HG03571 (cell line): Measurements from ENCODE around the gene RAI1.
"Not testable (repeated sequence)": the region's sequence is repeated elsewhere in the genome, so short reads cannot be mapped to it uniquely, and the experiment has no call there.

Experiments
- ATAC-seq: cut with Tn5 transposase; IDR thresholded peaks from one replicate; pipeline ENCODE4 v1.9.1; 2021; ENCODE audit not compliant: unreplicated experiment

RAI1 gene

GRCh38 chr17:17795296-17795695, 114.0 kb downstream of the RAI1 start:
- ATAC-seq = no peak

GRCh38 chr17:17795946-17796786, 114.9 kb downstream of the RAI1 start:
- no peak for ATAC-seq

- ATAC-seq = no peak
Measured at GRCh38 chr17:17796787-17797061, 115.5 kb downstream of the RAI1 start.

DNA sequence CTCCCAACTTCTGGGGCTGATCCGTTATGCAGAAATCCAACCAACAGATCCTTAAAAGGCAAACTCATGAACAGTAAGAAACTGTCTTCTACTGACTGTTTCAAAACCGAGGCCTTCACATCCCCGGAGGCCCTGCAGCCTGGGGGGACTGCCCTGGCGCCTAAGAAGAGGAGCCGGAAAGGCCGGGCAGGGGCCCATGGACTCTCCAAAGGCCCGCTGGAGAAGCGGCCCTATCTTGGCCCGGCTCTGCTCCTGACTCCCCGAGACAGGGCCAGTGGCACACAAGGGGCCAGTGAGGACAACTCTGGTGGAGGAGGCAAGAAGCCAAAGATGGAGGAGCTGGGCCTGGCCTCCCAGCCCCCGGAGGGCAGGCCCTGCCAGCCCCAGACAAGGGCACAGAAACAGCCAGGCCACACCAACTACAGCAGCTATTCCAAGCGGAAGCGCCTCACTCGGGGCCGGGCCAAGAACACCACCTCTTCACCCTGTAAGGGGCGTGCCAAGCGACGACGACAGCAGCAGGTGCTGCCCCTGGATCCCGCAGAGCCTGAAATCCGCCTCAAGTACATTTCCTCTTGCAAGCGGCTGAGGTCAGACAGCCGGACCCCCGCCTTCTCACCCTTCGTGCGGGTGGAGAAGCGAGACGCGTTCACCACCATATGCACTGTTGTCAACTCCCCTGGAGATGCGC, 116.0 kb downstream of the RAI1 start:
- ATAC-seq = no peak

DNA sequence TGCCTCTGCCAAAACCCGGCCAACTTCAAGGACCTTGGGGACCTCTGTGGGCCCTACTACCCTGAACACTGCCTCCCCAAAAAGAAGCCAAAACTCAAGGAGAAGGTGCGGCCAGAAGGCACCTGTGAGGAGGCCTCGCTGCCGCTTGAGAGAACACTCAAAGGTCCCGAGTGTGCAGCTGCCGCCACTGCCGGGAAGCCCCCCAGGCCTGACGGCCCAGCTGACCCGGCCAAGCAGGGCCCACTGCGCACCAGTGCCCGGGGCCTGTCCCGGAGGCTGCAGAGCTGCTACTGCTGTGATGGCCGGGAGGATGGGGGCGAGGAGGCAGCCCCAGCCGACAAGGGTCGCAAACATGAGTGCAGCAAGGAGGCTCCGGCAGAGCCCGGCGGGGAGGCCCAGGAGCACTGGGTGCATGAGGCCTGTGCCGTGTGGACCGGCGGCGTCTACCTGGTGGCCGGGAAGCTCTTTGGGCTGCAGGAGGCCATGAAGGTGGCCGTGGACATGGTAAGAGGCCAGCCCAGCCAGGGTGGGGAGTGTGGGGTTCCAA, 116.8 kb downstream of the RAI1 start:
- no peak for ATAC-seq

GRCh38 chr17:17798573-17799255, 117.5 kb downstream of the RAI1 start:
- ATAC-seq = no peak

GRCh38 chr17:17800504-17801021, 119.3 kb downstream of the RAI1 start:
- ATAC-seq = no peak

DNA sequence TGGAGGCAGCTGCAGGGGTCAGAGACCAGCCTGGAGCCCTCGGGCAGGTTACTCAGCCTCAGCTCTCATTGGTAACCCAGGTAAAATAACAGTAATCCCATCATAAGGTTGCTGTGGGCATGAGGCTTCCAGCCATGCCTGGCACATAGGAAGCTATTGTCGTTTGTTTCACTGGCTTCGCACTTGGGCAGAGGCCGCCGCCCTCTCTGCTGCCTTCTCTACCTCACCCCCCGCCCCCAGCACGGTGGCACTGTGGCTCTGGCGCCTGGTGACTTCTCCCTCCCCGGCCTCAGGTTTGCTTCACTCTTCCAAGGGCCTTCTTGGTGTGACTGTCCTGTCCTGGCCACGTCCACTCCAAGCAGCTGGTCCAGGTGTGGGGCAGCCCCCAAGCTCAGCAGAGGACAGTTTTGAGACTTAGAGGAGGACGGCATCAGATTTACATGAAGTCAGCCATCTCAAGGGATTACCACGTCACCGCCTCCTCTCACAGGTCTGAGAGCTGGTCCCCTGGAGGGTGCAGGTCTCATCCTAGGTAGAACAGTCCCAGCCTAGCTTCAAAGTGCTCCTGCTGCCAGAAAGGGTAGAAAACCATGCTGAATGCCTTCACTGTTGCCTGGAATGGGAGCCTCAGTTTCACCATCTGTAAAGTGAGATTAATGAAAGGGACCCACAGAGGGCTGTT, 120.7 kb downstream of the RAI1 start:
- no peak for ATAC-seq

DNA sequence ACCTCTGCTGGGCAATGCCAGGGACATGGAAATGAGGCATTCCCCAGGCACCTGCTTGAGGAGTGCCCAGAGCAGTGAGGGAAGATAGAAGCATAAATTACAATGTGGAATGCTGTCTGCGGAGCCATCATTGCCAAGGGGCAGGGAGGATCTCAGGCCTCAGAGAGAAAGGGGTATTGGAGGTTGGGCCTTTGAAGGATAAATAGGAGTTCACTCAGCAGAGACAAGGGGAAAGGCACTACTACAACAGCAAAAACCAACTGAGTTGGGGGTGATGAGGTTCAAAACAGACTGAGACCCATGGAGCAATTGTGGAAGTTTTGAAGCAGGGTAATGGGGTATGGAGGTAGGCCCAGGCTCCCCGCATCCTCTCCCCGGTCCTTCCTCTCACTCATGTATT, 122.7 kb downstream of the RAI1 start:
- no peak for ATAC-seq

DNA sequence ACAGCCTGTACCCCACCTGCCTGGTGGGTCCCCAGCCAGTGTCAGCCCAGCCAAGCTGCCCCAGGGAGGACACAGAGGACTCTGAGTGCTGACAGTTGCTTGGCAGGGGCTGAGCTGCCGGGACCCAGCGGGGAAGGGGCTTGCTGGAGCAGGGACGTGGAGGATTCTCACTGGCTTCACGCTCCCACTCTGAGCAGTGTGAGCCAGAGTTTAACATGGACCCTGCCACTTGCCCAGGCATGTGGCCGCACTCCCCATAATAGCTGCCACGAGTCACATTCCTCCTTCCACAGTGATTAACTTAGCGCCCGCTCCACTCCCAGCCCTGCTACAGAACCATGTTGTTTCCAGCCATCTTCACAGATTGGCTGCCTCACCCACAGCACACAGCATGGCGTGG, 124.3 kb downstream of the RAI1 start:
- ATAC-seq = no peak

DNA sequence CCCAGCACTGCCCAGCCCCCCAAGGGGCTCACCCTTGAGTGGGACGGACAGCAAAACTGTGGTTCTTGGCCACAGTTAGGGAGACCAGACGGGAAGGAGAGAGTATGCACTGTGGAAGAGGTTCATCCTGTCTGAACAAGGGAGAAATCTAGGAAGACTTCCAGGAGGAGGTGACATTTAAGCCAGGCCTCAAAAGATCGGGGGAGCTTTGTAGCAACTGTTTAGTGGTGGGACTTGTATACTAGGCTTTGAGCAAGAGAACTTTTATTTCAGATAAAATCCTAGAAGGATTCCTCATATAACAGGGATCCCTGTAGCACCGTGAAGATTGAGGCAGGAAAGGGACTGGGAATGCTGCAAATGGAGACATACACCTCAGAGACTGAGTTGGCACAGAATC, 124.8 kb downstream of the RAI1 start:
- no peak for ATAC-seq

DNA sequence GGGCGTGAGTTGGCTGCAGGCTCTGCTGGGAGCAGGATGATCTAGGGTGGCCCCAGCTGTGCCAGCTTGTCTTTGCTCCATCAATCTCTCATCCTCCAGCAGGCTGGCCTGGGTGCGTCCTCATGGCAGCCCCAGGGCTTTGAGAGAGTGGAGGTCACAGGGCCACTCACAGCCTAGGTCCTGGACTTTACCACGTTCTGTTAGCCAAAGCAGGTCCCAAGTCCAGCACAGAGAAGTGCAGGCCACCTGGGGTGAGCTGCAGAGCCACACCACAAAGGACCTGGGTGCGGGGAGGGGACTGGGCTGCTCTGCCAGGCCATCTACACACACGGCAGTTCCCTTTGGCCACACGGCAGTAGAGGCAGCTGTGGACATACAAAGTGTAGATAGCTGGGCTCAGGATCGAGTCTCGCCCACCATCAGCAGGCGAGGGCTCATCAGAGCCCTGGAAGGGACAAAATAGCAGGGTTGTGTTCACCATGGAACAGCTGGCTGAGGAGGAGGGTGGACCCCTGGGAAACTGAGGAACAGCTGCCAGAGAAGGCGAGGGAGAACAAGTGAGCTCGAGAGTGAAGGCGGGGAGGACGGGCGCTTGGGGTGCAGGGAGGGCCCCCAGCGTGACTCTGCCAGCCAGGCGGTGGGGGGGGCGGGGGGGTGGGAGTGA, 125.5 kb downstream of the RAI1 start:
- ATAC-seq = no peak

DNA sequence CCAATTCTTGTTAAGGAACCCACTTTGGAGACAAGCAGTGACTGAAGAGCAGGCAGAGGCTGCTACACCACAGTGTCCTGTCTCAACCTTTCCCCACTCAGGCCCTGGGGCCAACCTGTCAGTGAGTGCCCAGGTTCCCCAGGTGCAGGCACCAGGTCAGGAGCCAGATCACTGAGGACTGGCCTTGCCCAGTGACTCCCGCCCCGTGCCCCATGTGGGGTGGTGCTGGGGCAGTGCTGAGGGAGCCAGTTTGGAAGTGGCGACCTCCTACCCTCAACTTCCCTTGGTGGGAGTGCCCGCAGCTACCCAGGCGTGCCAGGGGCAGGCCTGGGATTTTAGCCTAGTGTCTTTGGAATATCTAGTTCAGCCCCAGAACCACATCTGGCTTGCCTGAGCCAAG, 126.2 kb downstream of the RAI1 start:
- no peak for ATAC-seq

DNA sequence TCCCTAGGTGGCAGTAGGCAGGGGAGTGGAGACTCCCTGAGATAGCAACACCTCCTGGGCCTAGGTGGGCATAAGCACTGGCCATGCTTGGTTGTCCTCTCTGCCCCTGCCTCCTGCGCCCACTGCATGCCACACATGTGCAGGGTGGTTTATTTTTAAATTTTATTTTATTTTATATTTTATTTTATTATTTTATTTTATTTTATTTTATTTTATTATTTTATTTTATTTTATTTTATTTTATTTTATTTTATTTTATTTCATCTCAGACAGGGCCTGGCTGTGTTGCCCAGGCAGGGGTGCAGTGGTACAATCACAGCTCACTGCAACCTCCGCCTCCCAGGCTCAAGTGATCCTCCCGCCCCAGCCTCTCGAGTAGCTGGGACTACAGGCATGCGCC, 126.9 kb downstream of the RAI1 start:
- ATAC-seq = not testable (repeated sequence)

- ATAC-seq = no peak
Measured at GRCh38 chr17:17808706-17809432, 127.6 kb downstream of the RAI1 start.

GRCh38 chr17:17809531-17810083, 128.3 kb downstream of the RAI1 start:
- no peak for ATAC-seq

- ATAC-seq = no peak
Measured at GRCh38 chr17:17810084-17810894, 129.0 kb downstream of the RAI1 start.

- no peak for ATAC-seq
Measured at GRCh38 chr17:17810895-17811248, 129.6 kb downstream of the RAI1 start.
